OCI-LY1 (cell line): ENCODE measurements around the gene ZNF593.

Source experiments
- H2AFZ ChIP-seq: fragments of 200-600 bp; sonication (generic), shearing (Covaris generic); 2 replicates; pipeline ENCODE4 v1.6.0; 2014; ENCODE audit warnings: antibody characterized with exemption, mild to moderate bottlenecking, low read length
- H3F3A ChIP-seq: fragments of 200-600 bp; sonication (generic), shearing (Covaris generic); 2 replicates; pipeline ENCODE4 v1.6.0; 2014; ENCODE audit warnings: mild to moderate bottlenecking, antibody characterized with exemption, low read length, moderate library complexity; ENCODE audit not compliant: insufficient read depth
- H3K27ac ChIP-seq: fragments of 200-600 bp; sonication (generic); 2 replicates; pipeline ENCODE4 v1.5.1; 2014; ENCODE audit warnings: low read length, mixed run types, mild to moderate bottlenecking, low read depth; ENCODE audit not compliant: poor library complexity, severe bottlenecking
- H3K27me3 ChIP-seq: fragments of 200-600 bp; sonication (generic); 2 replicates; pipeline ENCODE4 v1.6.0; 2014; ENCODE audit warnings: antibody characterized with exemption, mild to moderate bottlenecking, low read length, moderate library complexity; ENCODE audit not compliant: insufficient read depth
- H3K36me3 ChIP-seq: fragments of 200-600 bp; sonication (generic); 2 replicates; pipeline ENCODE4 v1.6.1; 2014; ENCODE audit warnings: mild to moderate bottlenecking, antibody characterized with exemption, low read length, moderate library complexity, mixed read lengths; ENCODE audit not compliant: insufficient read depth
- H3K4me1 ChIP-seq: fragments of 200-600 bp; sonication (generic); 2 replicates; pipeline ENCODE4 v1.5.1; 2014; ENCODE audit warnings: mild to moderate bottlenecking, low read length, moderate library complexity; ENCODE audit not compliant: insufficient read depth, severe bottlenecking
- H3K4me2 ChIP-seq: fragments of 200-600 bp; sonication (generic), shearing (Covaris generic); 2 replicates; pipeline ENCODE4 v1.6.1; 2014; ENCODE audit warnings: low read length
- H3K4me3 ChIP-seq: fragments of 200-600 bp; sonication (generic); 2 replicates; pipeline ENCODE4 v1.5.1; 2014; ENCODE audit warnings: low read length, low read depth, mild to moderate bottlenecking, mixed read lengths; ENCODE audit not compliant: poor library complexity, severe bottlenecking
- H3K79me2 ChIP-seq: fragments of 200-600 bp; shearing (Covaris generic); 2 replicates; pipeline ENCODE4 v1.6.1; 2016; ENCODE audit warnings: mixed run types, low read length, mixed read lengths; ENCODE audit not compliant: insufficient read depth
- H3K9ac ChIP-seq: fragments of 200-600 bp; sonication (generic), shearing (Covaris generic); 2 replicates; pipeline ENCODE4 v1.6.1; 2014; ENCODE audit warnings: mild to moderate bottlenecking, low read length, mixed read lengths
- H3K9me2 ChIP-seq: fragments of 200-600 bp; sonication (generic), shearing (Covaris generic); 2 replicates; pipeline ENCODE4 v1.6.1; 2014; ENCODE audit warnings: low read depth, mild to moderate bottlenecking, low read length, mixed read lengths
- H3K9me3 ChIP-seq: fragments of 200-600 bp; shearing (Covaris generic); 2 replicates; pipeline ENCODE4 v1.6.1; 2014; ENCODE audit warnings: low read length, mixed read lengths
- H4K20me1 ChIP-seq: fragments of 200-600 bp; sonication (generic), shearing (Covaris generic); 2 replicates; pipeline ENCODE4 v1.6.0; 2016; ENCODE audit warnings: mild to moderate bottlenecking, low read length; ENCODE audit not compliant: insufficient read depth
- EZH2 ChIP-seq: fragments of 200-600 bp; sonication (generic), shearing (Covaris generic); IDR thresholded peaks from 2 replicates; pipeline ENCODE4 v1.8.0; 2017; ENCODE audit warnings: borderline replicate concordance, mixed run types, mild to moderate bottlenecking, antibody characterized with exemption, low read length, moderate library complexity, mixed read lengths
- TF ChIP-seq, protein P1 (sequence below): fragments of 200-600 bp; sonication (generic), shearing (Covaris generic); IDR thresholded peaks from 2 replicates; pipeline ENCODE4 v1.5.1; 2017; ENCODE audit warnings: mild to moderate bottlenecking, antibody characterized with exemption, low read length, moderate library complexity, mixed read lengths

ZNF593 gene

DNA sequence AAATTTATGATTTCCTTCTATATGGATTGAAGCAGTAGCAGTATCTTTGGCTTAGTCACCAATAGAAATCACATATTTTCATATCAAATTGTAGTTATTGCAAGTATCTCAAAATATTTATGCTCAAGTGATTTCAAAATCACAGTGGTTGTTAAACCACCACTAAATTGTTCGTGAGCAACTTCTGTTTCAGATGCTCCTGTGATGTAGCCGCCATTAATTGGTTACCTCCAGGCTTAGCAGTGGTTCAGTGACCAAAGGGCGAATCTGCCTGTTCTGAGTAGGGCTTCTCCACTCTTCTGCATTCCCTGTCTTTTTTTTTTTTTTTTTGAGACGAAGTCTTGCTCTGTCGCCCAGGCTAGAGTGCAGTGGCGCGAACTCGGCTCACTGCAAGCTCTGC, 5.6 kb downstream of the ZNF593 start:
- H3F3A ChIP-seq = no peaks in the 10 kb centered on the region
- H3K27me3 ChIP-seq = no peaks in the 10 kb centered on the region
- peaks cover 15% of the 10 kb centered on the region for H3K4me1 ChIP-seq
- no peak overlapping the region for H3K4me3 ChIP-seq
- no peaks in the 10 kb centered on the region for H3K9me2 ChIP-seq
- H3K9me3 ChIP-seq = no peaks in the 10 kb centered on the region
- TF ChIP-seq, protein P1, sequence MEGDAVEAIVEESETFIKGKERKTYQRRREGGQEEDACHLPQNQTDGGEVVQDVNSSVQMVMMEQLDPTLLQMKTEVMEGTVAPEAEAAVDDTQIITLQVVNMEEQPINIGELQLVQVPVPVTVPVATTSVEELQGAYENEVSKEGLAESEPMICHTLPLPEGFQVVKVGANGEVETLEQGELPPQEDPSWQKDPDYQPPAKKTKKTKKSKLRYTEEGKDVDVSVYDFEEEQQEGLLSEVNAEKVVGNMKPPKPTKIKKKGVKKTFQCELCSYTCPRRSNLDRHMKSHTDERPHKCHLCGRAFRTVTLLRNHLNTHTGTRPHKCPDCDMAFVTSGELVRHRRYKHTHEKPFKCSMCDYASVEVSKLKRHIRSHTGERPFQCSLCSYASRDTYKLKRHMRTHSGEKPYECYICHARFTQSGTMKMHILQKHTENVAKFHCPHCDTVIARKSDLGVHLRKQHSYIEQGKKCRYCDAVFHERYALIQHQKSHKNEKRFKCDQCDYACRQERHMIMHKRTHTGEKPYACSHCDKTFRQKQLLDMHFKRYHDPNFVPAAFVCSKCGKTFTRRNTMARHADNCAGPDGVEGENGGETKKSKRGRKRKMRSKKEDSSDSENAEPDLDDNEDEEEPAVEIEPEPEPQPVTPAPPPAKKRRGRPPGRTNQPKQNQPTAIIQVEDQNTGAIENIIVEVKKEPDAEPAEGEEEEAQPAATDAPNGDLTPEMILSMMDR = no peak
- no peak for TF ChIP-seq EZH2
- H3K27ac ChIP-seq = no peak overlapping the region
- no peaks in the 10 kb centered on the region for H4K20me1 ChIP-seq
- peaks cover 9% of the 10 kb centered on the region for H3K36me3 ChIP-seq
- H3K9ac ChIP-seq = no peak overlapping the region
- H3K79me2 ChIP-seq = no peaks in the 10 kb centered on the region
- no peak overlapping the region for H3K4me2 ChIP-seq
- no peak overlapping the region for H2AFZ ChIP-seq

DNA sequence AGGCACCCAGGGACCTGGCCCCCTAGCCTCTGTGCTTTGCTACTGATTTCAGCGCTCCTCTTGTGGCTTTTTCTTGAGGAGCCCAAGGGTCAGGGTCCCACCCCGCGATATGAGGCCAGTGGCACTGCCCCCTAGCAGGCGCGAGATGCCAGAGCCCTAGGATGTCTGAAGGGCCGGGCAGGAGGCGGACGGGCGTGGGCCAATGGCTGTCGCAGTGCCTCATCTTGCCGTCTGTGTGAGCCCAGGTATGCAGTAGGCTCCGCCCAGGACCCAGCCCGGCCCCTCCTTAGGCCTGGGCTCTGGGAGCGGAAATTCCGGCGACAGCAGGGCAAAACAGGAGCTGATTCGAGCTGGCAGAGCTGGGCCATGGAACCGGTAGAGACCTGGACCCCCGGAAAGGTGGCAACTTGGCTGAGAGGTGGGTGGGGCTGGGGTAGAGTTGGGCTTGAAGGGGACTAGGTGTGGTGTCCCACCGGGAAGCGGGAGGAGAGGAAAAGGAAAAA, 7.5 kb downstream of the ZNF593 start, which contains the start of gene CNKSR1:
TSS of gene CNKSR1 (plus strand) at position 310 of the 503 bp plus-strand sequence. CDS start at position 367, 57 bp downstream.
- Histone ChIP-seq H3K9ac (no peak within 1 kb of the TSS), H3K27ac (no peak within 1 kb of the TSS)

DNA sequence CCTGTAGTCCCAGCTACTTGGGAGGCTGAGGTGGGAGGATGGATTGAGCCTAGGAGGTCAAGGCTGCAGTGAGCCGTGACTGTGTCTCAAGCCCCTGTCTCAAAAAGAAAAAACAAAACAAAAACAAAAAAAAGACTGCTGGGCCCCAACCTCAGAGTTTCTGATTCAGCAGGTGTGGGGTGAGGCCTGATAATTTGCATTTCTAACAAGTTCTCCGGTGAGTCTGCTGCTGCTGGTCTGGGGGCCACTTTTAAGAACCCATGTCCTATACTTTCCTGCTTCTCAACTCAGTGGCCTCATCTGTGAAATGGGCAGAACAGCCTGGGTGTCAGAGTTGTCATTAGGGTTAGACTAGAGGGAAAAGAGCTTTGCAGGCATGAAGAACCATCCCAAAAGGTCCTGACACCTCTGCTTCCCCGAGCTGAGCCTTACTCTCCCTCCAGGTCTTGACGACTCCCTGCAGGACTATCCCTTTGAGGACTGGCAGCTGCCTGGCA, 10.3 kb downstream of the ZNF593 start:
- Histone ChIP-seq H3K9me2 (no peaks in the 10 kb centered on the region), H3K4me1 (peaks cover 6% of the 10 kb centered on the region), H3F3A (no peaks in the 10 kb centered on the region), H3K79me2 (no peaks in the 10 kb centered on the region), H2AFZ (no peak overlapping the region), H3K4me3 (no peak overlapping the region), H3K36me3 (no peaks in the 10 kb centered on the region), H3K9ac (no peak overlapping the region), H3K9me3 (no peaks in the 10 kb centered on the region), H3K27ac (no peak overlapping the region), H3K4me2 (no peak overlapping the region), H3K27me3 (no peaks in the 10 kb centered on the region), H4K20me1 (no peaks in the 10 kb centered on the region)
- TF ChIP-seq, protein P1 = no peak
- TF ChIP-seq EZH2 = no peak

More for the DNA sequence above, 7.5 kb downstream of the ZNF593 start, which contains the start of gene CNKSR1:
- Histone ChIP-seq H3K79me2 (no peaks in the 10 kb centered on the region), H3K27me3 (no peaks in the 10 kb centered on the region), H3K9me3 (no peaks in the 10 kb centered on the region), H3K4me1 (peaks cover 6% of the 10 kb centered on the region), H3K4me3 (no peak within 1 kb of the TSS), H2AFZ (no peak within 1 kb of the TSS), H3K4me2 (no peak within 1 kb of the TSS), H4K20me1 (no peaks in the 10 kb centered on the region), H3F3A (no peaks in the 10 kb centered on the region), H3K36me3 (no peaks in the 10 kb centered on the region), H3K9me2 (no peaks in the 10 kb centered on the region)
- no peak for TF ChIP-seq EZH2
